ENCODE results near the gene CCDC78.

CCDC78 gene

GRCh38 chr16:739560-740458, 13.6 kb upstream of the CCDC78 start:
- DNase-seq (ENCODE audit: low read depth in 2 of 2) = no peak

DNA sequence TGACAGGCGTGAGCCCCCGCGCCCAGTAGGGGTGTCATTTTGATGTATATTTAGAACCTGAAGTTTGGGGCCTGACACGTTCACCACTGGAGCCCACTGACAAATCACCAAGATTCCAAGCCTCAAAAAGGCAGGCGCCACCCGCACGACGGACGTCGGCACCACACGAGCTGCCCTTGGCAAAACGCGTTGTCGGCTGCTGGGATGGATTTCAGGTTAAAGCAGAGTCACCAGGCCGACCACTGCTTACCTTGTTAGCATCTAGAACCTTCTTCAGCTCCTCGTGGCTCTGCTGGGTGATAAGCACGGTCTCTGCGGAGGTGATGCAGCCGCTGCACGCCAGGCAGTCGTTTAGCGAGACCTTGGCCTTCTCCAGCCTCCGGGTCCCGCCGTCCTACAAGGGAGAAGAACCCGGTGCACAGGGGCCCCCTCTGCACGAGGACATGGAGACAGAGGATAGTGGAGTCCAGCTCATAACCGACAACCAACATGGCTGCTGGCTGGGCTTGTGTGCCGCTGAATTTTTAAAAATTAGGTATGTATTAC, 10.8 kb upstream of the CCDC78 start:
- no peak for DNase-seq (ENCODE audit: low read depth in 2 of 2)

DNA sequence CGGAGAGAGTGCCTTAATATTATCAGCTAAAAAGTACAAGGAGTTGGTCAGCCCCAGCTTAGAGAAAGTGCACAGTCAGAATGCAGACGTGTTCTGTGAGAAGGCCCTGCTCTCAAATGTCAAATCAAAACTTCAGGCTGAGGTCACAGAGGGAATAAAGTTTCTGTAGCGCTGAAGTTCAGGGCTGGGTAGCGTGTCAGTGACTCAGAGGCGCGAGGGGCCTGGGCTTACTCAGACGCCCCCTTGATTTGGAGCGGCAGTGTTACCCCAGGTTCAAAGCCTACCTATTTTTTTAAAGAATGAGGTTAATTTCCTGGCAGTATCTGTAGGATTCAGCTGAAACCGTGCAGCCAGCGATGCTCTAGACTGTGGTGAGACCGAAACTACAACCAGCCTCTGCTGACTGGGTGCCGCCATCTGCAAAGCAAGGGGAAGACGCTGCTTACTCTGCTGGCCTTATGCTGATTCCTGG, 9.8 kb upstream of the CCDC78 start:
- peak; percentile 74 to 75 for DNase-seq (ENCODE audit: low read depth in 2 of 2)

DNA sequence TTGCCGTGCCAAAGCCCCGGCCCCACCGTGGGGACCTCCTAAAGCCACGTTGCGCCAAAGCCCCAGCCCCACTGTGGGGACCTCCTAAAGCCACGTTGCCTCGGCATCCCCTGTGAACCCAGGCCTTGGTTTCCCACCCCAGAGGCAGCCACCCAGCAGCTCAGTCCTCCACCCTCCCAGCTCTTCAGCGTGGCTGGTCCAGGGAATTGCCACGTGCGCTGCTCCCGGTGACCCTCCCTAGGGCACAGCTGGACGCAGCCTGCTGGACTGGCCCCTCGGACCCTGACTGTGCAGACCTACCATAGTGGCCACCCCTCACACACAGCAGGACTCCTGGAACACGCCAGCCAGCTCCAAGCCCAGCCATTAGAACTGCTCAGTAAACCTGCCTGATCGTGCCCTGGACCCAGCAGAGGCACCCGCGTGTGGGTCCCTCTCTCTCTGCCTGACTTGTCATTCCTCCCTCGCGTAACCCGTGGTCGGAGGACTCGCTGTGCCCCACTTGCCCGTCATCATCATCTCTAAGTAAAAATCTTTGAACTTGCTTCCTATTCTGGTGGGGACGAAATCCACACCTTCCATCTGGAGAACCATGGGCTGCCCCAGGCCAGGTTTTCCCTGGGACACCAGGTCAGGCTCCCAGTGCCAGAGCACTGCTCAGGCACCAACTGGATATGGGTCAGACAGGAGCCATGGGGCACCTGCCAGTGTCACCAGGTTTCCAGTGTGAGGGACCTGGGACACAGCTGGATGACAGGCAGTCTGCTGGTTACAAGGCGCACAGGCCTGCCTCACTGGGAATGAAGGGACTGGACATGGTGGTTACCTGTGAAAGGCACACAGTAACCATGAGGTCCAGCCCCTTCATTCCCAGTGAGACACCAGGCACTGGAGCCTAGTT, 9.0 kb upstream of the CCDC78 start:
- no peak for DNase-seq (ENCODE audit: low read depth in 2 of 2)

GRCh38 chr16:734208-734980, 8.2 kb upstream of the CCDC78 start:
- DNase-seq (ENCODE audit: low read depth in 2 of 2) = no peak

DNA sequence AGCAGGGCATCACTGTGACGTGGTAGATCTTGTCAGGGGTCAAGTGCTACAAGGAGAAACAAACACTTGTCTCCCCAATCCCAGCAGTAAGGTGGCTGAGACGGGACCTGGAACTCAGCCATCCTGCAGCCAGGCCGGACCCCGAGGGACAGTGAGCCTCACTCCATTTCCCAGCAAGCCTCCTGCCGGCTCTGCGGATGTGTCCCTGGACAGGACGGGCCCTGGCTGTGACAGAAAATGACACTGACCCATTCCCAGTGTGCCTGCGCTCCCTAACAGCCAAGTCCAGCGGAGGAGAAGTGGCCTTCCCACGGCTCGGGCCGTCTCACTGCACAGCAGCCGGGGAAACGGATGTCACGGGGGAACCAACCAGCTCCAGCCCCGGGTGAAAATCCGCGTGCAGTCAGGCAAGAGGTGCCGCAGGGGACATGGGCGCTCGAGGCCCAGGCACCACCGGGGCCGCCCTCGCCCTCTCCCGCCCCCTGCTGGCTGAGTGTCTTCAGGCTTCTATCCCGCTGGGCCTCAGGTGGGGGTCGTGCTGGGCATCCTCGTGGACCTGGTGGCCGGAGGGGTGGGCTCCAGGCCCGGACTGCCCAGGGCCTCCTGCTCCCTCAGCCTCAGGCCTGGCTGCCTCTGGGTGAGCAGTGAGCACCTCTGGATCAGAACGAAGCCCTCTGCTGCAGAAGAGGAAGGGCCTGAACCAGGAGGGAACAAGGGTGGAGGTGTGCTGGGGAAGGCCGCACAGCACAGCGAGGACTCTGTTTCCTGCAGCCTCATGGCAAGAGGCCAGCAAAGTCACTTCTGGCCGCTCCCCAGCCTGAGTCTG, 7.4 kb upstream of the CCDC78 start:
- DNase-seq (ENCODE audit: low read depth in 2 of 2) = no peak

DNA sequence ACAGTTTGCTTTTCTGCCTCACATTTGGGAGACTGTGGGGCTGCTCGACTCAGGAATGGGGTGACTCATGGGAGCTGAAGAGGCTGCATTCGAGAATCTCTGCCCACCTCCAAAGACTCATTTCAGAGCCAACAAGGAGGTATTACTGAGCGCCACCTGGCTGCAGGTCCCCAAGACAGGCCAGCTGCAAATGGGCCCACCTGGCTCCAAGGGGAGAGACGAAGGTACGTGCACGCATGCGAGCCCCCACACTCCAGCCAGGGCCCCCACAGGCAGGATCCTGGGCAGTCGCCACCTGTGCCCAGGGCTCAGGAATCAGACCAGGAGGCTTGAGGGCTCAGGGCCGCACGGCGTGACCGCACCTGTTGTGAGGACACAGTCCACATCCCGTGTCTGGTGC, 6.7 kb upstream of the CCDC78 start:
- no peak for DNase-seq (ENCODE audit: low read depth in 2 of 2)

- no peak for DNase-seq (ENCODE audit: low read depth in 2 of 2)
These were observed 6.1 kb upstream of the CCDC78 start for GRCh38 chr16:732332-732731.

DNA sequence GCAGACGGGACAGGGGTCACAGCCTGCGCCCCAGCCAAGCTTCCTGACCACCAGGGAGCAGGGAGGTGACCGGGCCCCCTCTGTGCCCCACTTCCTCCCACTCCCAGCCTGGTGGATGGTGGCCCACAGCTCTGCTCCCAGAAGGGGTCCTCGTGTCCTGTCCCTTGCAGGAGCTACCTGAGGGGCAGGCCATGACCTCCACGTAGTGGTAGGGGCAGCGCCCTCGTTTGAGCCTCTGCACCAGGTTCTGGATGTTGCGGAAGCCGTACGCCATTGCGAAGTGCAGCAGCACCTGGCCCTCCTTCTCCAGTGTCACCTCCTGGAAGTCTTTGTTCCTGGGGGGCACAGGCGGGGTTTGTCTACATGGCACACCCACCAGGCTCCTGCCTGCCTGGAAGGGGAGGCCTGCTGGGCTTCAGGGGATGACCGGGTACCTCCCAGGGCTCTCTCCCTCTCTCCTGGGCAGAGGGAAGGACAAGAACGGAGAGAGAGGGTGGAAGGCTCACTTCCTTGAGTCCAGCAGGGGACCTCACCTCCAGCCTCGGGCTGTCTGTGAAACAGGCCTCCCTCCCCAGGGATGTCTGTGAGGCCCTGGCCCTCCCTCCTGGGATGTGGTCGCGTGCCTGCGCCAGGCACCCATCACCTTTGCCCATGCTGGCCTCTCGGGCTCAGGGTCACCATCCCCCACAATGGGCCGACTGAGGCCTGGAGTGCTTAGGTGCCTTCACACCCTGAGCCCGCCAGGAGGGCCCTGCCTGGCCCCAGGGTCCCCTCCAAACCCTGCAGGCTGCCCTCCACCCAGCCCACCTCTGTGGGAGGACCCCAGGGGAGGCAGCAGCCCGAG, 4.6 kb upstream of the CCDC78 start:
- no peak for DNase-seq (ENCODE audit: low read depth in 2 of 2)

DNA sequence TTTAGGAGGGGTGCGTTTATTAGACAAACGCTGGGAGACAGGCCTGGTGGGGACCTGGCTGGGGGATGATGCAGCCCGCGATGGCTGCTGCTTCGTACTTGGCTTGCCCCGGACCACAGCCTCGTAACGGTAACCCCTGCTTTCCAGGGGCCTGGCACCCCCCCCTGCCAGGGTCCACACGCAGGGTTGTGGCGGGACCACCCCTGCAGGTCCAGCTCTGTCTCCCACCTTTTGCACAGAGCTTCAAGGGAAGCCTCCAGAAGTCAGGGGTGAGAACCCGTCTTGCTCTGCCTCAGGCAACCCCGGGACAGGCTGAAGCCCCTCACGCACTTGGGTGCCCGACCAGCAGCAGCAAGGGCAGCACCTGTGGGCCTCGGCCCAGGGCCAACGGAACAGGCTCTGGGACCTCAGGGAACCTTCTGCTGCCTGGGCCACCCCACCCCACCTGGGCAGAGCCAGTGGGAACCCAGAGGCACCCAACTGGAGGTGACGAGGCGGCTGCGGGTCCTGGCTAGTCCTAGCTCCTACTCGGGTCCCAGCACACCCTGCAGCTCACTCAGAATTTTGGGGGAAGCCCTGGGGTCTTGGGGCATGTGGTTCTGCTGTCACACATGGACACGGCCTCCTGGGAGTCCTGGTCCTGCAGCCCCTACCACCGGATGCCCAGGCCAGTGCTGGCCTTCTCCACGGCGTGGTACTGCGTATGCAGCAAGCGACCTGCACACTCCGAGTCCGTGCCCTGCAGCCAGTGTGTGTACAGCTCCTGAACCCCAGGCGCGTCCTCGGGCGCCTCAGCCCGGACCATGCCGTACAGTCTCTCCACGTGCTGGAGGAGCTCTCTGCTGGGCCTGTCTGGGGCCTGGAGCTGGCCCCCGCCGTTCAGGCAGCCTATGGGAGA, 3.8 kb upstream of the CCDC78 start:
- DNase-seq (ENCODE audit: low read depth in 2 of 2) = no peak

- no peak for DNase-seq (ENCODE audit: low read depth in 2 of 2)
These were observed 2.9 kb upstream of the CCDC78 start for GRCh38 chr16:728890-729744.

- peak; percentile 34 to 47 for DNase-seq (ENCODE audit: low read depth in 2 of 2)
These were observed 2.1 kb upstream of the CCDC78 start for GRCh38 chr16:728131-728889.

DNA sequence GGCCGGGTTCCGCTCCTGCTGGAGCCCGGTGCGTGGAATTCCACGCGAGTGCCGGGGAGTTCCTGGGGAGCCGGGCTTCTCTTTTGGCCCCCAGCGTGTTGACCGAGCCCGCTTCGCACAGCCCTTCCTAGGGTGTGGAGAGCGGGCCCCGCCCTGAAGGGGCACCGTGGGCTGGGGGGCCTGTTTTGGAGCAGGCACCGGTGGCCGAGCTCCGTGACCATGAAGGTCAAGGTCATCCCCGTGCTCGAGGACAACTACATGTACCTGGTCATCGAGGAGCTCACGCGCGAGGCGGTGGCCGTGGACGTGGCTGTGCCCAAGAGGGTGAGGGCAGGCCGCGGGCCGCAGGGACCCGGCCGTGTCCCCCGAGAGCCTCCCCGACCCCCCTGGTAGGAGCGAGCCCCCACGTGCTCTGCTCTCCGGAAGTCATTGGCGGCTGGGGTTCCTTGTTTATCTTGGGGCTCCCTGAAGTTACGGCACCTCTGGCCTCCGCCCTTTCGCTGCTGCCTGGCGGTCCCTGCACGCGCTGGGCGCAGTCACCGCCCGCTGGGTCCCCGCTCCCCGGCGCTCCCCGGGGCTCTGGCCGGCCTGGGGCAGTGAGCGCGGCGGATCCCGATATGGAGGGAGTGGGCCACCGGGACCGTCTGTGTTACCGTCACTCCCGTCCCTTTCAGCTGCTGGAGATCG, 1.2 kb upstream of the CCDC78 start:
- no peak for DNase-seq (ENCODE audit: low read depth in 2 of 2)

GRCh38 chr16:726188-726437, 130 bp downstream of the CCDC78 start:
- no peak for DNase-seq (ENCODE audit: low read depth in 2 of 2)

DNA sequence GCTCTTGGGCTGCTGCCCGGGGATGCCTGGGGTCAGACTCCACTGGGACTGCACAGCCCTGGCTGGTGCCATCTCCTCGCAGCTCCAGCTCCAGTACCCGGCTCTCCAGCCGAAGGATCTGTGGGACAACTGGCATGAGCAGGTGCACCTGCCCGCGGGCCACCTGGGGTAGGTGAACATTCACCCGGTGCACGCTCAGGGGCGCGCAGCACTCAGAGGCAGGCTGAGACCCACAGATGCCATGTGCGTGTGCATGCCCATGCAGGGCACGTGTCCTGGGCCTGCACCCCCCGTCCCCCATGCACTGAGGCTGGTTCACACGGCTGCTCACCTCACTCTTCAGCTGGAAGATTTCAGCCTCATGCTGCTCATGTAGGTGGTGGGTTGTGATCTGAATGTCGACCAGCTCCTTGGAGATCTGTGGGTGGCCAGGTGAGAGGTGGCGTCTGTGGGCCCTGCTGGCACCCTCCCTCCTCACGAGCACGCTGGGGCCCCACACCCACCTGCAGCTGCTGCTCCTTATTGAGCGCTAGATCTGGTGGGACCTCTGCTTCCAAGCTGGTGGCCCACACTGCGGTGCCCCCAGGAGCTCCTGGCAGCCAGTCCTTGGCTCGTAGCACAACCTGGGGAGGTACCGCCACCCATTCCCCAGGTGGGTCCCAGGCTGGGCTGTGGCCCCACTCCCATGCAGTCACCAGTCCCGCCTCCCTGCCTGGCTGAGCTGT, 618 bp downstream of the CCDC78 start:
- no peak for DNase-seq (ENCODE audit: low read depth in 2 of 2)

DNA sequence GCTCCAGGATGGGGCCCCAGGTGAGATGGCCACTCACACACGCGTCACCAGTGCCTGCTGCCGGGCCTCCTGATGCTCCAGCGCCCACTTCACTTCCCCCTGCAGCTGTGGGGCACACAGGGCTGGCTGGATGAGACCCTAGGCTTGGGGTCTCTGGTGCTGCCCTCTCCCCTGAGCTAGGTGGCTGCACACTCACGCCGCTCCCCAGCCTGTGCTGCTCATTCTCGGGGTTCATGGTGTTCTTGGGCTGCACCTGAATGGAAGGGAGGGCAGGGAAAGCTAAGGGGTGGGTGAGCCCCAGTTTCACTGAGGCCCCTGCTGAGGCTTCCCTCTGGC, 1.2 kb downstream of the CCDC78 start:
- no peak for DNase-seq (ENCODE audit: low read depth in 2 of 2)

Measured in stimulated activated CD4-positive, alpha-beta T cell treated with anti-CD3 and anti-CD28 coated beads, Interleukin-15, amount 100 ng/mL, for 48 hours (primary cell).